Calu3 (cell line): Measurements from ENCODE around the gene TPSG1. TPM values are rescaled to one million over a fixed set of nuclear protein-coding genes. Genes with fewer than 3 reads are reported as not detected.
"Not testable (repeated sequence)": the region's sequence is repeated elsewhere in the genome, so short reads cannot be mapped to it uniquely, and the experiment has no call there.

Experiments
- BruUV-seq: library from RNA; stranded (reverse); fragments of 400-500 nt; replicated peaks from 2 replicates; lab custom pipeline; 2021; lab: Mats Ljungman, UMichigan
- CTCF ChIA-PET: fragments of 300-600 bp; sonication (Branson Sonifier 250); formaldehyde crosslinking; loops from one replicate; lab custom pipeline; 2022; ENCODE audit warnings: antibody characterized with exemption; lab: Charles Lee
- DNase-seq: peaks from one replicate; pipeline ENCODE4 v3.0.0; 2022
- H3K27ac Mint-ChIP-seq: one replicate; pipeline ENCODE4 v1.8.0; 2022; ENCODE audit warnings: mixed read lengths; ENCODE audit not compliant: unreplicated experiment
- H3K27me3 Mint-ChIP-seq: one replicate; pipeline ENCODE4 v1.8.0; 2022; ENCODE audit warnings: mixed read lengths; ENCODE audit not compliant: unreplicated experiment
- H3K36me3 Mint-ChIP-seq: one replicate; pipeline ENCODE4 v1.8.0; 2022; ENCODE audit warnings: mild to moderate bottlenecking, moderate library complexity, mixed read lengths; ENCODE audit not compliant: insufficient read depth, unreplicated experiment
- H3K4me1 Mint-ChIP-seq: one replicate; pipeline ENCODE4 v1.8.0; 2022; ENCODE audit warnings: mild to moderate bottlenecking, low read depth, mixed read lengths; ENCODE audit not compliant: unreplicated experiment
- H3K4me3 Mint-ChIP-seq: one replicate; pipeline ENCODE4 v1.8.0; 2022; ENCODE audit warnings: mild to moderate bottlenecking, low read depth, moderate library complexity, mixed read lengths; ENCODE audit not compliant: unreplicated experiment
- H3K9me3 Mint-ChIP-seq: one replicate; pipeline ENCODE4 v1.8.0; 2022; ENCODE audit warnings: low read depth, mixed read lengths; ENCODE audit not compliant: unreplicated experiment
- intact Hi-C: fragments of 100-400 bp; cut with micrococcal nuclease; formaldehyde crosslinking; loops from one replicate; pipeline ENCODE4 v1.10.0; 2022; ENCODE audit not compliant: unreplicated experiment
- total RNA-seq: library from RNA; stranded (reverse); gene quantifications from 2 replicates; pipeline ENCODE4 v1.2.3, GENCODE V29; 2022
- TF ChIP-seq, protein P1 (sequence below): fragments of 200-600 bp; IDR thresholded peaks from one replicate; pipeline ENCODE4 v1.8.0; 2022; ENCODE audit warnings: antibody characterized with exemption; ENCODE audit not compliant: unreplicated experiment

Gene TPSG1
- total RNA-seq, 1 experiment from 2014 or later, result not detected

DNA sequence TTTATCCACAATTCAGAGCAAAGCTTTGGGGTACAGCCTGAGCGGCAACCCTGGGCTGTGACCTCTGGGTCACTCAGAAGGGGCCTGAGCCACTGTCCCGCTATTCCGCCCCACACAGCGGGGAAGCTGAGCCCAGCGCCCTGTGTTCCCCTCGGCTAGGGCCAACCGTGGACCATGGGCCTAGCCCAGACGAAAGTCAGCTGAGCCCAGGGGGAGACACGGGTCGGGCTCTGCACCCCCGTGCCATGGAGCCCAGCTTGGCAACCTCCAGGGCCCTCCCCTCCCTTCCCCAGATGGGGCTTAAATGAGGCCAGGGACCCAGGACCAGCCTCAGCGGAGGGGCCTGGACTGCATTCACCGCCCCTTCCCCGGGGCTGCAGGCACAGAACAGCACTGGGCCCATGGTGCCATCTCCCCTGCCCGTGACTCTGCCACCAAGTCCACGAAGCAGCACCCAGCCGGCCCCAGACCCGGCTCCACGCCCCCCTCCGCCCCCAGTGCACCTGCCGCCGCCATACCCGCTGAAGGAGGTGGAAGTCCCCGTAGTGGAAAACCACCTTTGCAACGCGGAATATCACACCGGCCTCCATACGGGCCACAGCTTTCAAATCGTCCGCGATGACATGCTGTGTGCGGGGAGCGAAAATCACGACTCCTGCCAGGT, 32.6 kb upstream of the TPSG1 start:
- peaks cover 12% of the 10 kb centered on the region for H3K36me3 Mint-ChIP-seq
- H3K27ac Mint-ChIP-seq, result no peak overlapping the region
- no peaks in the 10 kb centered on the region for H3K9me3 Mint-ChIP-seq
- DNase-seq, result no peak
- TF ChIP-seq, protein P1, sequence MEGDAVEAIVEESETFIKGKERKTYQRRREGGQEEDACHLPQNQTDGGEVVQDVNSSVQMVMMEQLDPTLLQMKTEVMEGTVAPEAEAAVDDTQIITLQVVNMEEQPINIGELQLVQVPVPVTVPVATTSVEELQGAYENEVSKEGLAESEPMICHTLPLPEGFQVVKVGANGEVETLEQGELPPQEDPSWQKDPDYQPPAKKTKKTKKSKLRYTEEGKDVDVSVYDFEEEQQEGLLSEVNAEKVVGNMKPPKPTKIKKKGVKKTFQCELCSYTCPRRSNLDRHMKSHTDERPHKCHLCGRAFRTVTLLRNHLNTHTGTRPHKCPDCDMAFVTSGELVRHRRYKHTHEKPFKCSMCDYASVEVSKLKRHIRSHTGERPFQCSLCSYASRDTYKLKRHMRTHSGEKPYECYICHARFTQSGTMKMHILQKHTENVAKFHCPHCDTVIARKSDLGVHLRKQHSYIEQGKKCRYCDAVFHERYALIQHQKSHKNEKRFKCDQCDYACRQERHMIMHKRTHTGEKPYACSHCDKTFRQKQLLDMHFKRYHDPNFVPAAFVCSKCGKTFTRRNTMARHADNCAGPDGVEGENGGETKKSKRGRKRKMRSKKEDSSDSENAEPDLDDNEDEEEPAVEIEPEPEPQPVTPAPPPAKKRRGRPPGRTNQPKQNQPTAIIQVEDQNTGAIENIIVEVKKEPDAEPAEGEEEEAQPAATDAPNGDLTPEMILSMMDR, result no peak
- CTCF ChIA-PET, result no interaction called here
- intact Hi-C loops, result no loop called here
- peaks cover 10% of the 10 kb centered on the region for H3K4me1 Mint-ChIP-seq
- BruUV-seq, result no TSS peak
- no peak overlapping the region for H3K4me3 Mint-ChIP-seq
- peaks cover 73% of the 10 kb centered on the region for H3K27me3 Mint-ChIP-seq

DNA sequence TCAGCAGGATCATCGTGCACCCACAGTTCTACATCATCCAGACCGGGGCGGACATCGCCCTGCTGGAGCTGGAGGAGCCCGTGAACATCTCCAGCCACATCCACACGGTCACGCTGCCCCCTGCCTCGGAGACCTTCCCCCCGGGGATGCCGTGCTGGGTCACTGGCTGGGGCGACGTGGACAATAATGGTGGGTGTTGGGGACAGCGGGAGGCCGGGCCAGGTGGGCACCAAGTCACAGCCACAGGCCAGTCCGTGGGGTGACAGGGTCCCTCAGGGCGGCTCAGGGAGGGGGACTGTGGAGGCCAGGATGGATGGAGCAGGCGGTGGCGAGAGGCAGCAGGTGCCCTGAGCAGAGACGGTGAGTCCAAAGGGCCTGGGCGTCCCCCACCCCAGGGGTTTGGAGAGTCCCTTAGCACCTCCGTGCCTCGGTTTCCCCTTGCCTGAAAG, 31.8 kb upstream of the TPSG1 start:
- Mint-ChIP-seq H3K4me3 (no peak overlapping the region), H3K27ac (no peak overlapping the region), H3K27me3 (peaks cover 65% of the 10 kb centered on the region), H3K4me1 (peaks cover 10% of the 10 kb centered on the region), H3K36me3 (peaks cover 12% of the 10 kb centered on the region), H3K9me3 (no peaks in the 10 kb centered on the region)
- no TSS peak for BruUV-seq
- CTCF ChIA-PET, result no interaction called here
- TF ChIP-seq, protein P1, result no peak
- no peak for DNase-seq
- intact Hi-C loops, result no loop called here

DNA sequence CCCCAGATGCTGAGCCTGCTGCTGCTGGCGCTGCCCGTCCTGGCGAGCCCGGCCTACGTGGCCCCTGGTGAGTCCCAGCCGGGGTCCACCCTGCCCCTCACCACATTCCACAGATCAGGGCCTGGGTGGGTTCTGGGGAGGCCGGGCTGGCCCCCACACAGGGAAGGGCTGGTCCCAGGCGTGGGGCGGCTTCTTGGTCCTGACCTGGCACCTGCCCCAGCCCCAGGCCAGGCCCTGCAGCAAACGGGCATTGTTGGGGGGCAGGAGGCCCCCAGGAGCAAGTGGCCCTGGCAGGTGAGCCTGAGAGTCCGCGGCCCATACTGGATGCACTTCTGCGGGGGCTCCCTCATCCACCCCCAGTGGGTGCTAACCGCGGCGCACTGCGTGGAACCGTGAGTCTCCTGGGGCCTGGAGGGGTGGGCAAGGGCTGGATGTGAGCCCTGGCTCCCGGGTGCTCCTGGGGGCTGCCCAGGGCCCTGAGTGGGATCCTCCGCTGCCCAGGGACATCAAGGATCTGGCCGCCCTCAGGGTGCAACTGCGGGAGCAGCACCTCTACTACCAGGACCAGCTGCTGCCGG, 31.3 kb upstream of the TPSG1 start:
- BruUV-seq, CTCF ChIA-PET, H3K9me3 Mint-ChIP-seq, H3K4me3 Mint-ChIP-seq, H3K4me1 Mint-ChIP-seq, H3K27ac Mint-ChIP-seq, intact Hi-C loops, DNase-seq: not testable (repeated sequence)
- H3K27me3 Mint-ChIP-seq, result peaks cover 60% of the 10 kb centered on the region
- H3K36me3 Mint-ChIP-seq, result peaks cover 12% of the 10 kb centered on the region

DNA sequence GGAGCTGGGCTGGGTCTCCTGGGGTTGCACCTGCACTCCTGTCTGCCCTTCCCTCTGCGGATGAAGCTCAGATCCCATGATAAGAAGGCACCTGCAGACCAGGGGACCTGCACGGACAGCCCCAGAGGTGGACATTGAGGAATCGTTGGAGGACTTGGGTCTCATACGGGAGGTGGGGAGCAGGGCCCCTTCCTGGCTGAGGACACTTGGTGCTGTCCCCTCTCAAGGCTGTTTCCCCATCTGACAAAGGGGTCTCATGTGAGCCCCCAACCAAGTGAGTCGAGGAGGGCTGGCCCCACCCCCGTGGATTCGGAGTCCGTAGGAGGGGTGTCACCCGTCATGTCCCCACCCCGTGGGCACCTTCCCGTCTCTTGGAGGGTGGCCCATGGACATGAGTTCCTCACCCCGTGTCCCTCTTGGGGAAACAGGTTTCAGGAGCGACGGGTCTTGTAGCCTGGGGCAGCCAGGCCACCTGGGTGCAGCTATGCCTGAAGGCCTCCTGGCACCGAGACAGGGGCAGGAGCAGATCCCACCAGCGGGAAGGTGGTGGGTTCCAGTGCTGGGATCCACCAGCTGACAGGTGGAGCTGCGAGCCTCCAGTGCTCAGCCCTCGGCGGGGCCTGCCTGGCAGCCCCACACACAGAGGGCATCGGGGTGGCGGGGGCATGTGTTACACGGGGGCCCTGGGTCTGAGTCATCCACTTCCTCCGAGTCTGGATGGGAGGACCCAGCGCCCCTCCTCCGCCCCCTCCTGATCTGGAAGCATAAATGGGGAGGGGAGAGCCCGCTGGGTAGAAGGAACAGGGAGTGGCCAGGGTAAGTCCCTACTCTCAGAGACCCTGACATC, 30.4 kb upstream of the TPSG1 start, which contains the start of gene TPSD1:
Gene TPSD1, plus strand, starts transcription at position 794 of the 847 bp plus-strand sequence. CDS start 212 bp downstream, outside the sequence.
- H3K4me1 Mint-ChIP-seq, DNase-seq, H3K27ac Mint-ChIP-seq, H3K9me3 Mint-ChIP-seq, intact Hi-C loops, CTCF ChIA-PET, BruUV-seq, H3K4me3 Mint-ChIP-seq: not testable (repeated sequence)
- Mint-ChIP-seq H3K36me3 (peaks cover 12% of the 10 kb centered on the region), H3K27me3 (peaks cover 51% of the 10 kb centered on the region)

DNA sequence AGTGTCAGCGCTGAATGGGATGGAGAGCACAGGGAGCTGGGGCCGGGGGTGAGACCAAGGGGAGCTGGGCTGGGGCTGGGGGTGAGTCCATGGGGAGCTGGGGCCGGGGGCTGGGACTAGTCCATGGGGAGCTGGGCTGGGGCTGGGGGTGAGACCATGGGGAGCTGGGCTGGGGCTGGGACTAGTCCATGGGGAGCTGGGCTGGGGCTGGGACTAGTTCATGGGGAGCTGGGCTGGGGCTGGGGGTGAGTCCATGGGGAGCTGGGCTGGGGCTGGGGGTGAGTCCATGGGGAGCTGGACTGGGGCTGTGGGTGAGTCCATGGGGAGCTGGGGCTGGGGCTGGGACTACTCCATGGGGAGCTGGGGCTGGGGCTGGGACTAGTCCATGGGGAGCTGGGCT, 29.8 kb upstream of the TPSG1 start:
- BruUV-seq, H3K4me1 Mint-ChIP-seq, H3K9me3 Mint-ChIP-seq, H3K4me3 Mint-ChIP-seq, H3K27ac Mint-ChIP-seq, intact Hi-C loops, CTCF ChIA-PET, DNase-seq: not testable (repeated sequence)
- Mint-ChIP-seq H3K27me3 (peaks cover 45% of the 10 kb centered on the region), H3K36me3 (peaks cover 12% of the 10 kb centered on the region)

DNA sequence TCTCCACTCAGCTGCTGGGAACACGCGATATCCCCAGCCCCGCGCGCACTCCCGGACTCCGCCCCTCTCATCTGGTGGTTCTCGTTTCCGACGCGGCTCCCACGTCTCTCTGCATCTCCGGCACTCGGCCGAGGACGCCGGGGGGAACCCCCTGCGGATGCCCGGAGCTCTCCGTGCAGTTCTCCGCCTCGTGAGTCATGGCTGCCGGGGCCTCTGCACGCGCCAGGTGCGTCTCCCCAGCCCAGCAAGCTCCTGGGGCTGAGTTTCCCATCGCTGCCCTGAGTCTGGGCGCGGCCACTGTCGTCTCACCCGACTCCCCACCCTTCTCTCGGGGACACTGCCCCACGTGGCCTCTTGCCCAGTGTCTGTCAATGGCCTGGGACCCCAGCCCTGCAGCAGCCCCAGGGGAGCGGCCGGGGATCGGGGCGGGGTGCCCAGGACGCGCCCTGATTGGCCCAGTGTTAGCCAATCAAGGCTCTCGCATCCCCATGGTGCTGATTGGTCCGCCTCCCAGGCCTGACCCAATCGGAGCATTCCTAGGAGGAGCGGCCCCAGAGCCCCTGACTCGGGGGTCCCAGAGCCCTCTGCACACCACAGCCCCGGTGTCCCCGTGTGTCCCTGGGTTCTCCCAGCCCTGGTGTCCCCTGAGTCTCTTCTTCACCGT, 28.8 kb upstream of the TPSG1 start:
- intact Hi-C loops, result not testable (repeated sequence)
- H3K27me3 Mint-ChIP-seq, result peaks cover 35% of the 10 kb centered on the region

DNA sequence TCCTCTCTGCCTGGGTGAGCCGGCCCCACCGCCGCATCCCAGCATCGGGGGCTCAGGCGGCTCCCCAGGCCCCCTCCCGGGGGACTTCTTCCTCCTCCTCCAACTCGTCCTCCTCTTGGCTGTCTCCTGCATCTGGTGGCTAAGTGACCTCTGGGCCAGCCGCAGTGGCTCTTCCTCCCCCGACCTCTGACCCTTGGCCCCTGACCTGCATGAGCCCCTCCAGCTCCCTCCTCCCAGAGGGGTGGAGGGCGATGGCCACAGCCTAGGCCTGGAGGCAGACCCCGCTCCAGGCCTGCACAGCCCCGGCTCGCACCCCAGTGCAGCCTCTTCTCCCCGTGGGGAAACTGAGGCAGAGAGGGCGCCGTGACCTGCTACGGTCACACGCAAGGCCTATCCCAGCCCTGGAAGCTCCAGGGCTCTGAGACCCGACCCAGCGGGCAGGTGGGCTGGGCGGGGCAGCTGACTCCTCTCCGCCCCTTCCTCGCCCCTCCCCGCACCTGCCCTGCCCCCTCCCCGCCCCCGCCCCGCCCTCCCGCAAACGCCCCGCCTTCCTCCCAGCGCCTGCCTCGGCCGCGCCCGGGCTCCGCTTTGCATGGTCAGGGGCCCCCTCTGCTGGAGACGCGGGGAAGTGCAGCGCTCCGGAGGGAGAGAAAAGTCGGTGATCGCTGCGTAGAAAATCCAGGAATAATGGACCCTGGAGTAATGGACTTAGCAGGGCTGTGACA, 24.1 kb upstream of the TPSG1 start:
- BruUV-seq, intact Hi-C loops, H3K36me3 Mint-ChIP-seq, CTCF ChIA-PET, H3K9me3 Mint-ChIP-seq, H3K4me1 Mint-ChIP-seq, DNase-seq, H3K4me3 Mint-ChIP-seq, H3K27ac Mint-ChIP-seq: not testable (repeated sequence)
- H3K27me3 Mint-ChIP-seq, result peaks cover 36% of the 10 kb centered on the region

More for the DNA sequence above, 28.8 kb upstream of the TPSG1 start:
- BruUV-seq, H3K4me1 Mint-ChIP-seq, H3K9me3 Mint-ChIP-seq, CTCF ChIA-PET, H3K27ac Mint-ChIP-seq, H3K4me3 Mint-ChIP-seq, H3K36me3 Mint-ChIP-seq, DNase-seq: not testable (repeated sequence)
